ENCODE data around the gene TSPAN18.
A peak's percentile ranks its signal among the peaks of the same experiment; 100 is the strongest.

Gene TSPAN18

DNA sequence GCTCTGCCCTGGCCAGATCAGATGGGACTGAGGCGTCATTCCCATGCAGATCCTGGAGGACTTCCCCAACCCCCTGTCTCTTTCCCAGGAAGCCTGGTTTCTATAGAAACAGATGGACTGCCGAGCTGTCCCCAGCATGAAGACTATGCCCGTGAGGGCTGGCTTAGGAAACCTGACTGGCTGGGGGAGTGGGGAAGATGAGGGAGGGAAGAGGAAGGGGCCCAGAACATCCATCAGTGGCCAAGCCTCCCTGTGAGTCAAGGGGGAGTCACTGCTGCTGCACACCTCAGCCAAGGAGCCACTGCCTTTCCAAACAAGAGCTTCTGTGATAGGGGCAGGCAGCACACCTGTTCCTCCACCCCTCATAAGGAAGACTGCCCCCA lies 218.1 kb downstream of the TSPAN18 start:
- TF ChIP-seq, protein P1, sequence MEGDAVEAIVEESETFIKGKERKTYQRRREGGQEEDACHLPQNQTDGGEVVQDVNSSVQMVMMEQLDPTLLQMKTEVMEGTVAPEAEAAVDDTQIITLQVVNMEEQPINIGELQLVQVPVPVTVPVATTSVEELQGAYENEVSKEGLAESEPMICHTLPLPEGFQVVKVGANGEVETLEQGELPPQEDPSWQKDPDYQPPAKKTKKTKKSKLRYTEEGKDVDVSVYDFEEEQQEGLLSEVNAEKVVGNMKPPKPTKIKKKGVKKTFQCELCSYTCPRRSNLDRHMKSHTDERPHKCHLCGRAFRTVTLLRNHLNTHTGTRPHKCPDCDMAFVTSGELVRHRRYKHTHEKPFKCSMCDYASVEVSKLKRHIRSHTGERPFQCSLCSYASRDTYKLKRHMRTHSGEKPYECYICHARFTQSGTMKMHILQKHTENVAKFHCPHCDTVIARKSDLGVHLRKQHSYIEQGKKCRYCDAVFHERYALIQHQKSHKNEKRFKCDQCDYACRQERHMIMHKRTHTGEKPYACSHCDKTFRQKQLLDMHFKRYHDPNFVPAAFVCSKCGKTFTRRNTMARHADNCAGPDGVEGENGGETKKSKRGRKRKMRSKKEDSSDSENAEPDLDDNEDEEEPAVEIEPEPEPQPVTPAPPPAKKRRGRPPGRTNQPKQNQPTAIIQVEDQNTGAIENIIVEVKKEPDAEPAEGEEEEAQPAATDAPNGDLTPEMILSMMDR (IDR thresholded peaks at IDR 0.05; ENCODE audit: control insufficient read depth, extremely low read depth, insufficient read depth): no peak
- H3K4me3 ChIP-seq (ENCODE audit: low read depth, low read length): no peak overlapping the region
- no peak for DNase-seq (ENCODE audit: low read depth)

- TF ChIP-seq, protein P1 (IDR thresholded peaks at IDR 0.05; ENCODE audit: control insufficient read depth, extremely low read depth, insufficient read depth): no peak
- DNase-seq (ENCODE audit: low read depth): no peak
- H3K4me3 ChIP-seq (ENCODE audit: low read depth, low read length): no peak overlapping the region
These were observed 218.9 kb downstream of the TSPAN18 start for GRCh38 chr11:44945666-44946065.

GRCh38 chr11:44946263-44946662 lies 219.5 kb downstream of the TSPAN18 start:
- H3K4me3 ChIP-seq (ENCODE audit: low read depth, low read length): no peak overlapping the region
- DNase-seq (ENCODE audit: low read depth): no peak
- TF ChIP-seq, protein P1 (IDR thresholded peaks at IDR 0.05; ENCODE audit: control insufficient read depth, extremely low read depth, insufficient read depth): no peak

DNA sequence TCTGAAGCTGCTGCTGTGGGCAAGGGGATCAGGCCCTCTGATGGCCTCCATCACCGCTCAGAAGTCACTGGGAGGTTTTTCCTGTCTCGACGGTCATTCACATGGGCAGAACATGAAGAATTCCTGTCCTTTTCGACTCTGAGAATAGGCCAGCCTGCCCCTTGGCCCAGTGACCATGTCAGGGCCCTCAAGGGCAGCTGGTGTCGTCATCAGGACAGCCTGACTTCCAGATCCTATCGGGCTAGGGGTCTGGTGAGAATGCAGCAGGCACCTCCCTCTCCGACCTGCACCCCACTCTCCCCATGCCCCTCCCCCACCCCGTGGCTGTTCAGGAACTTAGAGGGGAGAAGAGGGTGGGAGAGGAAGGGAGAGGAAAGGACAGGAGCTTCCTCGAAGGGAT lies 220.4 kb downstream of the TSPAN18 start:
- TF ChIP-seq, protein P1 (IDR thresholded peaks at IDR 0.05; ENCODE audit: control insufficient read depth, extremely low read depth, insufficient read depth): no peak
- no peak for DNase-seq (ENCODE audit: low read depth)
- no peak overlapping the region for H3K4me3 ChIP-seq (ENCODE audit: low read depth, low read length)

DNA sequence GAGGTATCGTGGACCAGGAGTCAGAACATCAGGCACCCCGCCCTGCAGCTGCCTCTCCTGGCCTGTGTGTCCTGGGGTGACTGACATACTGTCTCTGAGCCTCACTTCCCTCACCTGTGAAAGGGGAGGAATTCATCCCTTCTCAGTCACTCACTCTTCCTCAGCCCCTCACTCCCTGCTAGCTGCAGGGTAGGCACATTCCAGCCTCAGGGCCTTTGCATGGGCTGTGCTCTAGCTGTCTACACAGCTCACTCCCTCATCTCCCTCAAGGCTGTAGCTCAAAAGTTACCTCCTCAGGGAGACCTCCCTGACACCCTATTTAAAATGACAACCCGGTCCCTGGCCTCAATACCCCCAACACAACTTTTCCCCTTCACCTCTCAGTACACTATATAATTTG lies 221.4 kb downstream of the TSPAN18 start:
- TF ChIP-seq, protein P1 (IDR thresholded peaks at IDR 0.05; ENCODE audit: control insufficient read depth, extremely low read depth, insufficient read depth): no peak
- no peak overlapping the region for H3K4me3 ChIP-seq (ENCODE audit: low read depth, low read length)
- DNase-seq (ENCODE audit: low read depth): no peak

DNA sequence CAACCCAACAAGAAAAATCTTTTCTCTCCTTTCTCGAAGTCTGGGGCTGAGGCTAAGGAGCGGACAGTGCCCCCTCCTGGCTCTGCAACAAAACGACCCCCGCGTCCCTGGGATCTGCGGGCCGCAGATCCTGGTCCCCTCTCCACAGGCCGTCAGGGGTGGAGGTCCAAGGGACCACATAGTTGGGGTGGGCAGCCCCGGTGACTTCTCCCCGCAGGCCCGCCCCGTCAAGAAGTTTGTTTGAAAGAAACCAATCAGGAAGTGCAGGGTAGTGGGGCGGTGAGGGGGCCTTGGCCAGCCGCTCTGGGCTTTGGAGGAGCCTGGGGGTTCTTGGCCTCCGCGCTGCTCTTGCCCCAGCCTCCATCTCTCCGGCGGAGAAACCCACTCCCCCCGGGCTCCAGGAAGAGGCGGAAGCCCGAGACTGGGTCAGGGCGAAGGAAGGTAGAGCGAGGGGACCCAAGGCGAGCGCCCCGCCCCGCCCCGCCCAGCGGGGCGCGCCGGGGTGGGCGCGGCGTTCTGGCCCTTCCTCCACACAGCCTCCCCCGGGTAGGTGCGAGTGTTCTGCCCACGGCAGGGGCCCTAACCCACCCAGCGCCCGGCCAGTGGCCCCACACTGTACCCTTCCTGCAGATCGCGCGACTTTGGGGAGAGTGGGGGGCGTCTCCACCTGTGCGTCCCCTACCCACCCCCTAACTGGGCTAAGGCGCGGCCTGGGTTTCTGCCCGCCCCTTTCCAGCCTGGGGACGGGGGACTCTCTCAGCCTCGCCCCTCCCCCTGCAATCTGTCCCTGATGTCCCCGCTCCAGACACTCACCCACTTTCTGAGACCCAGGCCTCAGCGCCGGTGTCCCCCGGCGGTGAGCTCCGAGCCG lies 222.6 kb downstream of the TSPAN18 start:
- peak overlapping the region; percentile 81 for H3K4me3 ChIP-seq (ENCODE audit: low read depth, low read length)
- DNase-seq (ENCODE audit: low read depth): no peak
- TF ChIP-seq, protein P1 (IDR thresholded peaks at IDR 0.05; ENCODE audit: control insufficient read depth, extremely low read depth, insufficient read depth): peak; percentile 21; the same call in 1 of the 2 replicates
